Loucy (cell line): Measurements from ENCODE around the gene TXNL1.

ENCODE experiments used
- EZH2phosphoT487 ChIP-seq: fragments of 200-600 bp; IDR thresholded peaks from 2 replicates; pipeline ENCODE4 v1.6.1; 2018; ENCODE audit warnings: antibody characterized with exemption, mild to moderate bottlenecking, moderate library complexity, borderline replicate concordance
- TF ChIP-seq, protein P1 (sequence below): fragments of 200-600 bp; sonication (generic); conservative IDR thresholded peaks from 2 replicates; pipeline ENCODE4 v1.5.1; 2014; ENCODE audit warnings: mild to moderate bottlenecking, antibody characterized with exemption, low read length

- TF ChIP-seq, protein P1, sequence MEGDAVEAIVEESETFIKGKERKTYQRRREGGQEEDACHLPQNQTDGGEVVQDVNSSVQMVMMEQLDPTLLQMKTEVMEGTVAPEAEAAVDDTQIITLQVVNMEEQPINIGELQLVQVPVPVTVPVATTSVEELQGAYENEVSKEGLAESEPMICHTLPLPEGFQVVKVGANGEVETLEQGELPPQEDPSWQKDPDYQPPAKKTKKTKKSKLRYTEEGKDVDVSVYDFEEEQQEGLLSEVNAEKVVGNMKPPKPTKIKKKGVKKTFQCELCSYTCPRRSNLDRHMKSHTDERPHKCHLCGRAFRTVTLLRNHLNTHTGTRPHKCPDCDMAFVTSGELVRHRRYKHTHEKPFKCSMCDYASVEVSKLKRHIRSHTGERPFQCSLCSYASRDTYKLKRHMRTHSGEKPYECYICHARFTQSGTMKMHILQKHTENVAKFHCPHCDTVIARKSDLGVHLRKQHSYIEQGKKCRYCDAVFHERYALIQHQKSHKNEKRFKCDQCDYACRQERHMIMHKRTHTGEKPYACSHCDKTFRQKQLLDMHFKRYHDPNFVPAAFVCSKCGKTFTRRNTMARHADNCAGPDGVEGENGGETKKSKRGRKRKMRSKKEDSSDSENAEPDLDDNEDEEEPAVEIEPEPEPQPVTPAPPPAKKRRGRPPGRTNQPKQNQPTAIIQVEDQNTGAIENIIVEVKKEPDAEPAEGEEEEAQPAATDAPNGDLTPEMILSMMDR, result no peak
- TF ChIP-seq EZH2phosphoT487, result no peak
These were observed 73.3 kb downstream of the TXNL1 start for GRCh38 chr18:56565046-56565445.
